ENCODE results near the gene CFHR3.
A peak's percentile ranks its signal among the peaks of the same experiment; 100 is the strongest.
"Not testable (repeated sequence)": the region's sequence is repeated elsewhere in the genome, so short reads cannot be mapped to it uniquely, and the experiment has no call there.

The CFHR3 gene
- 0 reads per million in 18 experiments for total RNA-seq

DNA sequence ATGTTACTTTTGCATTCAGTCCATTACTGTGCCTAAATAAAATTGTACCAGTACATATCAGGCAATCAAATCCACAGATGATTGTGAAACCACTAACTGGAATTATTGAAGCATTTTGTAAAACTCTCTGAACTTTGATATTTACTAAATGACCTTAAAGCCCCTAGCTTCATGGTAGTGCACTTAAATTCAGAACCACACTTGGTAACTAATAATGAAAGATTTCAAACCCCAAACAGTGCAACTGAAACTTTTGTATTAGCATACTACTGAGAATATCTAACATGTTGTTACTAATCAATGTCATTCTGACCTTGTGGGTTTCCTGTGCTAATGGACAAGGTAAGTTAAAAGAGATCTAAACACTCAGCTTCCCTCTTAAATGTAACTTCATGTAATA lies at the start of gene CFHR3:
Gene CFHR3, plus strand, starts transcription at position 238 of the 400 bp plus-strand sequence. Its CDS starts 47 bp downstream, at position 285.
- no peak for DNase-seq

DNA sequence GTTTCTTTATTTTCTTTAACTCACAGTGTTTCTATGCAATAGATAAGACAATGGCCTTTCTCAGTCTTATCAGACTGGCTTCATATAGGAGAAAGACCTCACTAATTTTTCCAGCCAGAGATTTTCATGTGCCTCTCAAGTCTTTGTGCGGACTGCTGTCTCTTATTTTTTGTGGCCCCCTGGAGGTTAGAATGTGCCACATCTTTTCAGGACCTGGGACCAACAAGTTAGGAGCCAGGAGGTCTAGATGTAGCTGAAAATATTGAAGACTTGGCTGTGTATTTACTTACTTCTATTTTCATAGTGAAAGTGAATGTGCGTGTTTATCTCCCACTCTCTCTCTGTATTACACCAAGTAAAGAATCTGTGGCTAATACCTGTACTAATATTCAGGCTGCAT lies 42.1 kb upstream of the CFHR3 start:
- no peak for DNase-seq

DNA sequence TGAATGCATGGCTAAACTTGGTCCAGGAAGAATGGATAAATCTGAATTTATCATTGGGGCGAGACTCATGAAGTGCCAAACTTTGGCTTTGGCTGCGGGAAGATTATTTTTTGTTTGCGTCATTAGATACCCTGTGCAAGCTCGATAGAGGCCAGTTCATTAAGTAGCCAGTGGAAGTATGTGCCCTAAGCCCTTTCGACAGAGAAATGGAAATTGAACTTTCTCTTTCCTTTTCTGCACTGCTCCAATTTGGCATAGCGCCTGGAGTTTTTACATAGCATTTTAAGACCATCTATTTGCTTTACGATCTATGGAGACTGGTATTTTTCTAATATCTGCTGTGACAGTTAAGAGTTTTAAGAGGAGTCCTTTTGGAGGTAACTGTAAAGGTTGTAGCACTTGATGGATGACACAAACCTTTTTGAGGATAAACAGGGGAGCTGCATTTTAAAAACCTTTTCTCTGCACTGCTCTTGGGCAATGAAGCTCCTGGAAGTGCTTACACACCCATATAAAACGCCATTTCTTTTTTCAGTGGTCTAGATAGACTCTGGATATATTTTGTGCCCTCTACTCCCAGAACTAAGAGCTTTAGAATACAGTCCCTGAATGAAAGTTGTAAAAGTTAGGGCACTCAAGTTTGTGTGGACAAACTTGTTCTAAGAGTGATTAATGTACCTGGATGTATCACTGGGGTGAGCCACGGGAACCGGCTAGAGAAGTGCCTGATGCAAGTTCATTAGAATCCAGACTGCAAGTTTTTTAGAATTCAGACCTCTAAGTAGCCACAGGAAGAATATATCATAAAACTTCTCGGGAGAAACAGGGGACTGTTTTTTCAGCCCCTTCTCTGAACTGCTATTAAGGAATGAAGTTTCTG lies 41.3 kb upstream of the CFHR3 start:
- DNase-seq = no peak

DNA sequence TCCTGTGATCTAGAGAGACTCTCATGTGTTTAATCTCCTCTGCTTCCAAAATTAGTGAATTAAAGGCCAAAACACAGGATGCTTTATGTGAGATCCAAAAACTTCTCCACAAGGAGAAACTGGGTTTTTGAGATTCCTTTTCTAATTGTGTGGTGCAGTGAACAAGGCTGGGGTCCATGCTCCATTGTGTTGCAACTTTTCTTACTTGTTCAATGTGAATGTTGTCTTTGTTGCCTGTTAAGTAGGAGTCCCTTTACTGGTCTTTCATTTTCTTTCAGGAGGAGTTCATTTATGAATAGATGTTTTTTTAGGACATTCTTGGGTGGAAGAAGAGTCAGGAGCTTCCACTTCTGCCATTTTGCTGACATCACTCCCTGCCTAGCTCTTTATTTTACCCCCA lies 40.6 kb upstream of the CFHR3 start:
- no peak for DNase-seq

DNA sequence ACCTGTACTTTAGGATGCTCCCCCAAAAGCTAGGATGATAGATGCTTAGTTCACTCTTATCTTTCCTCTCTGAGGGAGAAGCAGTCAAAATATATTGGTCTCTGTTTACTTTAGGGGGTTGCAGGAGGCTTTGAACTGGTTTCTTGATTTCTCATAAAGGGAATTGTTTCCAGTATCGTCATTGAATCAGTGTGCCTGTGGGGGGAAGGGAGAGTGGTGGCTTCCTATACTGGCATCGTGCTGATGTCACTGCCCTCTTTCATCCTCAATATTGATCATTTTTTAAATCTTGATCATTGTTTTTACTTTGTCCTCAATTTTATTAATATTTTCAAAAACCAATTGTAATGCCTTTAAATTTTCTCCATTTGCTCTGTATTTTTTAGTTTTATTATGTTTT lies 40.2 kb upstream of the CFHR3 start:
- no peak for DNase-seq

DNA sequence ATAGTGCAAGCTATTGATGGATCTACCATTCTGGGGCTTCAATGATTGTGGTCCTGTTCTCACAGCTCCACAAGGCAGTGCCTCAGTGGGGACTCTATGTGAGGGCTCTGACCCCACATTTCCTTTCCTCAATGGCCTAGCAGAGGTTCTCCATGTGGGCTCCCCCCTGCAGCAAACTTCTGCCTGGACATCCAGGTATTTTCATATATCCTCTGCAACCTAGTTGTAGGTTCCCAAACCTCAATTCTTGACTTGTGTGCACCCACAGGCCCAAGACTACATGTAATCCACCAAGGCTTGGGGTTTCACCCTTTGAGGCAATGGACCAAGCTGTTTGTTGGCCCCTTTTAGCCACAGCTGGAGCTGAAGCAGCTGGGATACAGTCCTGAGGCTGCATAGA lies 35.9 kb upstream of the CFHR3 start:
- no peak for DNase-seq

DNA sequence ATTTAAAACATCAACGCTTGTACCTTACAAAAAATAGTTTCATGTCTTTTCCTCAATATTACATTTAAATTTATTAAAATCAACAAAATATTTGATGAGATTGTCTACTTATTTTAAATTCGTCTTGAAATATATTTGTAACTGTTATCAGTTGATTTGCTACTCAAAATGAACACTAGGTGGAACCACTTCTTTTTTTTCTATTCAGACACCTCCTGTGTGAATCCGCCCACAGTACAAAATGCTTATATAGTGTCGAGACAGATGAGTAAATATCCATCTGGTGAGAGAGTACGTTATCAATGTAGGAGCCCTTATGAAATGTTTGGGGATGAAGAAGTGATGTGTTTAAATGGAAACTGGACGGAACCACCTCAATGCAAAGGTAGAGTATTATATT lies 31.4 kb upstream of the CFHR3 start:
- DNase-seq = peak; percentile 3 to 5

DNA sequence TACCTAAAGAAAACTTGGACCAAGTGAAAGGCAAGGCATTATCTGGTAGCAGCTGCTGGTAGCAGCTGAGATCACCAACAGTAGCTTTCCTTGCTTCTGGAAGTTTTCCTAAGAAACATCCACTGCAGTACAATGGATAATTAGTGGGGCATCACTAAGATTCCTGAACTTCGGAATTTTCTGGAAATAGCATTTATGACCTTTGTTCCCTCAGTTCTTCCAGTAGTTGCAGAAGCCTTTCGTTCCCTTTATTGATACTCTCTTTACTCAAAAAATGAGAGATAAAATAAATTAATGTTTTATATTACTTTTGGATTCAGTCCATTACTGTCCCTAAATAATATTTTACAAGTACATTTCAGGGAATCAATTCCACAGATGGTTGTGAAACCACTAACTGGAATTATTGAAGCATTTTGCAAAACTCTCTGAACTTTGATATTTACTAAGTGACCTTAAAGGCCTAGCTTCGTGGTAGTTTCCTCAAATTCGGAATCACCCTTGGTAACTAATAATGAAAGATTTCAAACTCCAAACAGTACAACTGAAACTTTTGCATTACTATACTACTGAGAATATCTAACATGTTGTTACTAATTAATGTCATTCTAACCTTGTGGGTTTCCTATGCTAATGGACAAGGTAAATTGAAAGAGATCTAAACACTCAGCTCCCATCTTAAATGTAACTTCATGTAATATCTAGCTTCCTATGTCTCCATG lies 9.5 kb upstream of the CFHR3 start:
- DNase-seq = not testable (repeated sequence)

DNA sequence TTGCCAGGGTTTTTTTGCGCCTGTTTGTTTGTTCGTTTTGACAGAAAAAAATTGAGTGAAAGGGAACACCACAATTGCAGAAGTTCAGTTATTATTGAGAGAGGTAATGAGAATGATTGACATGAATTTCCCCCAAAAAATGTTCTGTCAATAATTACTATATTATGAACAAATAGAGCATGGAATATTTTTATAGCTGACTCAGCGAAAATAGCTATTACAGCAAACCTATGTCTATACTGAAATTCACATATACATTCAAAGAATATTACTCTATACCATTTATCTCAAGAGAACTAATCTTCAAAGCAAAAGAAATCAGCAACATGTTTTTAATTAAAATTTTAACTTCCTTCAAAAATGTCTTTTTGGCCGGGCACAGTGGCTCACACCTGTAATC lies 4.8 kb upstream of the CFHR3 start:
- not testable (repeated sequence) for DNase-seq

DNA sequence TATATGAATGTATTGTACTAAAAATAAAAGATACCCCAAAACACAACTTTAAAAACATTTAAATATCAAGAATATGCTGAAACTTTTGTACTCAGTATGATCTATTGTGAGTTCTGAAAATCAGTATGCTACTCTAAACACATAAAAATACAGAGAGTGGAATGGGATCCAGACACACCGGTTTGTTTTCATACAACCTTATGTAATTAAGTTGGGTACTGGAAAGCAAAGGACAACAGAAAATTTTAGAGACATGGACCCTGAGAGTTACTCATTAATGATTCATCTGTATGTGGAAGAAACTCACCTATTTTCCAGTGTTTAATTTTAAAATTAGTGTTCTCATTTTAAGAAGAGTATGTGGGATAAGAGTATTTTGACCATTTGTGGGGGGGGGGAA lies 927 bp upstream of the CFHR3 start:
- DNase-seq = no peak

DNA sequence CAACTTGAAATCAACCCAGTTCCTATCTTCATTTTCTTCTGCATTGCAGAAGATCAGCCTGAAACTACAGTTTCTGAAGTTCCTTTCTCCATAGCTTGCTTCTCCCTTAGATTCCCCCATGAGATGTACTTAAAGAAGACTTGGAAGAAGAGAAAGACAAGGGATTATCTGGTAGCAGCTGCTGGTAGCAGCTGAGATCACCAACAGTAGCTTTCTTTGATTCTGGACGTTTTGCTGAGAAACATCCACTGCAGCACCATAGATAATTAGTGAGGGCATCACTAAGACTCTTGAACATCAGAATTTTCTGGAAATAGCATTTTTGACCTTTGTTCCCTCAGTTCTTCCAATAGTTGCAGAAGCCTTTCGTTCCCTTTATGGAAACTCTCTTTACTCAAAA lies 465 bp upstream of the CFHR3 start:
- DNase-seq = no peak

DNA sequence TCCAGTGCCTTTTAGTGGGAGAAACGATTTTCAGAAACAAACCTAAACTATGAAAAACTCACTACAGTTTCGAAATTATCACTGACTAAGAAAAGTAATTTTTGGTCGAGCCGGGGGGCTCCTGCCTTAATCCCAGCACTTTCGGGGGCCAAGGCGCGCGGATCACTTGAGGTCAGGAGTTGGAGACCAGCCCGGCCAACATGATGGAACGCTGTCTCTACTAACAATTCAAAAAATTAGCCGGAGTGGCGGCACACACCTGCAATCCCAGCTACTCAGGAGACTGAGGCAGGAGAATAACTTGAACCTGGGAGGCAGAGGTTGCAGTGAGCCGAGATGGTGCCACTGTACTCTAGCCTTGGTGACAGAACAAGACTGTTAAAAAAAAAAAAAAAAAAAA lies 3.0 kb downstream of the CFHR3 start:
- no peak for DNase-seq

DNA sequence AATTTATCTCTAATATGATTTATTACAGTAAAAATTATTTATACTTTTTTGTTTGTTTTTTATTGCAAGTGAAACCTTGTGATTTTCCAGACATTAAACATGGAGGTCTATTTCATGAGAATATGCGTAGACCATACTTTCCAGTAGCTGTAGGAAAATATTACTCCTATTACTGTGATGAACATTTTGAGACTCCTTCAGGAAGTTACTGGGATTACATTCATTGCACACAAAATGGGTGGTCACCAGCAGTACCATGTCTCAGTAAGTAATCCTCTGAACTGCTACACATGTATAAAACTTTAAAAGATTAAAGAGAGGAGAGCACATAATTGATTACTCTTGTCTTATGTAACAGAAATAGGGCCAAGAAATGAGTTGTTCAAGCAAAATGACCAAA lies 4.5 kb downstream of the CFHR3 start:
- DNase-seq = no peak

DNA sequence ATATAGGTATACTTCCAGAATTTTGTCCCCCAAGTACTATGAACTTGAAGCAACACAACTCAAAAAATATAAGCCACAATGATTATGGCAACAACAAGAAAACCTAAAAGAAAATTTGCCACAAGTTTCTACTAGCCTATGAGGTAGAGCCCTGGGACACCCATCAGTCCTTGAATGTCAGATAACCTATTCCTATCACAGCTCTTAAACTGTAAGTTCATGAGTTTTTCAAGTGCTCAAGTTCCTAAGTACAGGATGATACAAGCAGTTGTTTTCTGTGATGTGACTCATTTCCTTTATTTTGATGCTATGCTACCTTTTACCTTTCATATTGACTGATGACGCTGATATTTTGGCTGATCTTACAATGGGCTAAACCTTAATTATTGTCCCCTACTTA lies 16.6 kb downstream of the CFHR3 start:
- not testable (repeated sequence) for DNase-seq

DNA sequence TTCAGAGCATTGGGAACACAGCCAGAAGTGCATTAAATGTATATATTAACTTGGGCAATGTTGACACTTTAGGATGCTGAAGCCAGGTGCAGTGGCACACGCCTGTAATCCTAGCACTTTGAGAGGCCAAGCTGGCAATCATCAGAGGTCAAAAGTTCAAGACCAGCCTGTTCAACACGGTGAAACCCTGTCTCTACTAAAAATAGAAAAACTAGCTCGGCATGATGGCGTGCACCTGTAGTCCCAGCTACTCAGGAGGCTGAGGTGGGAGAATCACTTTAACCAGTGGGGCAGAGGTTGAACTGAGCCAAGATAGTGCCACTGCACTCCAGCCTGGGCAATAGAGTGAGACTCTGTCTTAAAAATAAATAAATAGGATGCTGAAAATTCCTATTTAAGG lies 19.5 kb downstream of the CFHR3 start:
- not testable (repeated sequence) for DNase-seq

DNA sequence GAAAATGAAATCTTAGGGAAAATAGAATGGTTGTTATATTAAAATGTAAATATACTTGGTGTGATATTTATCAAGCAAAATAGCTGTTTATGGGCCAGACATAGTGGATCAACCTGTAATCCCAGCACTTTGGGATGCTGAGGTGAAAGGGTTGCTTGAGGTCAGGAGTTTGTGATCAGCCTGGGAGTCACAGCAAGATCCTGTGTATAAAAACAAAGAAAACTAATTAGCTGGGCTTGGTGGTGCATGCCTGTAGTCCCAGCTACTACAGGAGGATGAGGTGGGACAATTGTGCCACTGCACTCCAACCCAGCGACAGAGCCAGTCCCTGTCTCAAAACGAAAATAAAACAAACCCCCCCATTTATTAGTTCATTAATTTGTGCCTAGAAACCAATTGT lies 23.3 kb downstream of the CFHR3 start:
- DNase-seq = no peak

DNA sequence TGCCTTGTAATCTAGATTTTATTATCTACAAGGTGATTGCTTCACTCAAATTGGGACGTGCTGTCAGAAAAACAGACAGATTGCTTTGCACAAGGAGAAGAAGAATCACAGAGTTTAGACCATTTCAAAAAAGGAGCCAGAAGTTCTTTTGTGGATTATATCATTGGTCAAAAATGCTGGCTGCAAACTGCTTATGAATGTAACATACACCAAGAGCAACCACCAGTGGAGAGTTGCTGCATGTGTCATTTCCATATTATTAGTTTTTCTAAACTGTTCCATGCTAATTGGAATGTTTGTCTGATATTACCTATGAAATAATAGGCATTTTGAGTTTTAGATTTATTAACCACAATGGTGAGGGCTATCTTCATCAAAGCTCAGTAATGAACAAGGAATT lies 27.3 kb downstream of the CFHR3 start:
- not testable (repeated sequence) for DNase-seq

DNA sequence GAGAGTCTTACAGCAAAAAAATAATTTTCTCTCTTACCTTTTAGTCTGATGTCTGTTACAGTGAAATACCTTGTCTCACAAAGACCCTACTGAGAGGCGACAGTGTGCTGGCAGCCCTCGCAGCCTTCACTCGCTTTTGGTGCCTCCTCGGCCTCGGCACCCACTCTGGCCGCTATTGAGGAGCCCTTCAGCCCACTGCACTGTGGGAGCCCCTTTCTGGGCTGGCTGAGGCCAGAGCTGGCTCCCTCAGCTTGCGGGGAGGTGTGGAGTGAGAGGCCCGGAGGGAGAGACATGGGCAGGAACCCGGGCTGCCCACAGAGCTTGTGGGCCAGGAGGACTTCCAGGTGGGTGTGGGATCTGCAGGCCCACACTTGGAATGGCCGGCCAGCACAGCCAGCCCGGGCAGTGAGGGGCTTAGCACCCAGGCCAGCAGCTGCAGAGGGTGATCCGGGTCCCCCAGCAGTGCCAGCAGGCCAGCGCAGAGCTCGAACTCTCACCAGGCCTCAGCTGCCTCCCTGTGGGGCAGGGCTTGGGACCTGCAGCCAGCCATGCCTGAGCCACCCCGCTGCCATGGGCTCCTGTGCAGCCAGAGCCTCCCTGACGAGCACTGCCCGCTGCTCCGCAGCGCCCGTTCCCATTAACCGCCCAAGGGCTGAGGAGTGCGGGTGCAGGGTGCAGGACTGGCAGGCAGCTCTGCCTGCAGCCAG lies 34.0 kb downstream of the CFHR3 start:
- no peak for DNase-seq

DNA sequence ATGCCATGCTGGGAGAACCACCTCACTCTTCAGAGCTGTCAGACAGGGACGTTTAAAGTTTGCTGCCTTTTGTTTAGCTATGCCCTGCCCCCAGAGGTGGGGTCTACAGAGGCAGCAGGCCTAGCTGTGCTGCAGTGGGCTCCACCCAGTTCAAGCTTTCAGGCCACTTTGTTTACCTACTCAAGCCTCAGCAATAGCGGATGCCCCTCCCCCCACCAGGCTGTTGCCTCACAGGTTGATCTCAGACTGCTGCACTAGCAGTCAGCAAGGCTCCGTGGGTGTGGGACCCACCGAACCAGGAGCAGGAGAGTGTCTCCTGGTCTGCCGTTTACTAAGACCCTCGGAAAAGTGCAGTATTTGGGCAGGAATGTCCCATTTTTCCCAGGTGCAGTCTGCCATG lies 42.8 kb downstream of the CFHR3 start:
- not testable (repeated sequence) for DNase-seq

DNA sequence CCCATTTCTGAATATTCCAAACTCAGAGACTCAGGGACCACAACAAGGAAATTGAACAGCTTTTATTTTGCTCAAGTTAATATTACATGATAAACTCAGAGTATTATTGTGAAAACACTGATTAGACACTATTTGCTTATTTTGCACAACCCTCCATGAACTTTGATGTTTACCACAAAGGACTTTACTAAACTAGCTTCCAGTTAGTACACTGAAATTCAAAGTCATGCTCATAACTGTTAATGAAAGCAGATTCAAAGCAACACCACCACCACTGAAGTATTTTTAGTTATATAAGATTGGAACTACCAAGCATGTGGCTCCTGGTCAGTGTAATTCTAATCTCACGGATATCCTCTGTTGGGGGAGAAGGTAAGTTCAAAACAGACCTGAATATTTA lies 44.9 kb downstream of the CFHR3 start, which contains the start of gene CFHR1:
Gene CFHR1, plus strand, starts transcription at position 201 of the 400 bp plus-strand sequence. Its CDS starts 114 bp downstream, at position 315.
- not testable (repeated sequence) for DNase-seq

DNA sequence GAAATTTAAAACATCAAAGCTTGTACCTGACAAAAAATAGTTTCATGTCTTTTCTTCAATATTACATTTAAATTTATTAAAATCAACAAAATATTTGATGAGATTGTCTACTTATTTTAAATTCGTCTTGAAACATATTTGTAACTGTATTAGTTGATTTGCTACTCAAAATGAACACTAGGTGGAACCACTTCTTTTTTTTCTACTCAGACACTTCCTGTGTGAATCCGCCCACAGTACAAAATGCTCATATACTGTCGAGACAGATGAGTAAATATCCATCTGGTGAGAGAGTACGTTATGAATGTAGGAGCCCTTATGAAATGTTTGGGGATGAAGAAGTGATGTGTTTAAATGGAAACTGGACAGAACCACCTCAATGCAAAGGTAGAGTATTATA lies 53.2 kb downstream of the CFHR3 start:
- peak; percentile 10 to 40 for DNase-seq

Measured in inflammatory macrophage (primary cell).